SW 1271 (cell line): ENCODE results near the gene NETO1.

ENCODE experiments used
- DNase-seq, 2 experiments: peaks; one replicate each; lab custom pipeline; 2025; lab: John Stamatoyannopoulos, UW

Gene NETO1

DNA sequence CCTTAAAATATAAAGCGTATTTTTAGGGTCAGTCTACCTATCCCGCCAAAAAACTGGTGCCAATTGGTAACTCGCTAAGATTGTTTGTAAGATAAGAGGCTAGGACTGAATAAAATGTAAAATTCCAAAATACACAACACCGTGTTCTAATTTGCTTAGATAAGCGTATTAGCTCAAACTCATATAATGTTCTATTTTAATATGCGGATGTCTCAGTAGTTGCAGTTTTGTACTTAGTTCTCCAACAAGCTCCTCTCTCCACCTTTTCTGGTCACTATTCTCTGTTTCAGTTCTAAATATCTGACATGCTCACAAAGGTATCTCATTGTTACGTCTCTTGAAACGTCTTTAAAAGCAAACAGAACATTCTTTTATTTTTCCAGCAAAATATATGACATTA, 24.0 kb downstream of the NETO1 start:
- no peak for DNase-seq

- no peak for DNase-seq
Observed at GRCh38 chr18:72840109-72840508, 27.7 kb downstream of the NETO1 start.

GRCh38 chr18:72834731-72835130, 33.1 kb downstream of the NETO1 start:
- no peak for DNase-seq

DNA sequence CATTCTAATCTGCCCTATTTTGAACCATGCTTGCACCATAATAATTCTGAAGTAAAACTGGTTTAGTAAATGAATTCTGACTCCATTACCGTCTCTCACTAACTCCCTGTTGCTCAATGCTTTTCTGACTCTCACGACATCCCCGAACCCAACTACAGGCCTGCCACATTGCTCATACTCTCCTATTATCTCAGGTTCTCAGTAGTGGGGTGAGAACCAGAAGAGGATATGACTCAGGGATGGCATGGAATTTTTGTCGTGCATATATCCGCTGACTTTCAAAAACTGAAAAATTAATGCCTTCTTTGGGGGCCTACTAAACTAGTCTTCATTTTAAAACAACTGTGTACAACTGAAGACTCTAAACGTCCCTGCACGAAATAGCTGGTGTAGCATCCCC, 34.3 kb downstream of the NETO1 start:
- peak in 1 of 2 experiments; percentile 28 for DNase-seq

DNA sequence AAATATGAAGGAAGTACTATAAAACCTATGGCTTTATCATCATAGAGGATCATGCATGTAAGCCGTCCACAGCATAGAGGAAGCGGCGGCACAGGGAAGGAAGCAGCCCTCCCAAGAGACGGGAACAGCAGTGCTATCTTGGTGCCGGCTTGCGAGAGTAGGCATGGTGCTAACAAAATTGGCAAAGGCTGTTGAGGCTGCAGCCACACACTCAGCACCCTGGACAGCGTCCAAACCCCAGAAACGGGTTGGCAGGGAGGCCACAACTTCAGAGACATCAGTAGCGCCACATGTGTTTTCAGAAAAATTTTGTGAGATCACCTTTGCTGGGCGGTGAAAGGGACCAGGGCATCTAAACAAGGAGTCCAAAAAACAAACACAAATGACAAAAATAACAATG, 37.7 kb downstream of the NETO1 start:
- no peak for DNase-seq

GRCh38 chr18:72828601-72829000, 39.2 kb downstream of the NETO1 start:
- no peak for DNase-seq

GRCh38 chr18:72826736-72827135, 41.1 kb downstream of the NETO1 start:
- no peak for DNase-seq

GRCh38 chr18:72823345-72823744, 44.4 kb downstream of the NETO1 start:
- DNase-seq, result no peak

DNA sequence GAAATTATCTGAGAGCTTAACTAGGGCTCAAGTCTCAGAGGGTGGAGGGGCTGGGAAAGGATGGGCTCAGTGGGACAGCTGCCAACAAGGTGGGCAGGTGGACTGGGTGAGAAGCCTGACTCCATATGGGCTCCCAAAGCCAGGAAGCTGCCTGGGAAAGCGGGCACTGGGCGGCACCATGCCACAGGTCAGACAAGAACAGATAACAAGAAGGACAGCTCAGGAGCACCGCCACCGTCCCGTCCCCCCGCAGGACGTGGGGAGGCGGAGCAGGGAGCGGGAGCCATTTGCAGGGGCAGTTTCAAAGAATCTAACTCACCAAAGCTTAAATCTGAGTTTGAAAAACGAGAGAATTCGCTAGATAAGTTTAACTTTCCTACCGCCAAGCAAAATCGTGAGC, 45.6 kb downstream of the NETO1 start:
- DNase-seq, result no peak

GRCh38 chr18:72820571-72820970, 47.2 kb downstream of the NETO1 start:
- DNase-seq, result no peak

DNA sequence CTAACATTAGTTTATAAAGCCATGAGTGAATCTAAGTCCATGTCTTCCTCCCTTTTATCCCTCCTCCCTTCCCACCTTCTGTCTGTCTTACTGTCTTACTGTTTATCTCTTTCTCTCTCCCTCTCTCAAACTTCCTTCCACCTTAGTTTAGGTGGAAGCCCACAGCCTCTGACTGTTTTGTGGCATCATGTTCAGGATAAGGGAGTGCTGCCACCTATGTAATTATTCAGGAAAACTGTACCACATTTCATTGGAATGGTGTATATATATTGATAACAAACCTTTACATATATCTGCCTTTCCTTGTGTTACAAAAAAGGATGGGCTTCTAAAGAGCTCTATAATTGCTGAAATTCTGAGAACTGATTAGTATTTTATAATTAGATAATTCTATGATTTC, 48.7 kb downstream of the NETO1 start:
- peak in 1 of 2 experiments; percentile 3 for DNase-seq

DNA sequence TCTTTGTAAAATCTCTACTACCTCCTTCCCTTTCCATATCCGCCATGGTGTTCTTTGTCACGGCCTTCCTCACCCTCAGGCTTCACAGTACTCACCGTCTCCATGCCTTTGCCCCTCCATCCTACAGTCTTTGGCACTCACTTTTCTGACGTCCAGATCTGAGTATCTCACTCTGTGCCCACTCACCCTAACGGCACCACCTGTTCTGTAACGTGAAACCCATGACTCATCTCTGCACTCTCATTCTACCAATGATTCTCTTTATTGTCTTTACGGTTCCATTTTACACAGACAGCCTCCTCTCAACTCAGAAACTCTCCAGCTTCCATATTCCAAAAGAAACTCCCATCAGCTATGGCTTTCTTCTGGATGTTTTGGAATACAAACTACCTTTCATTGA, 56.7 kb downstream of the NETO1 start:
- no peak for DNase-seq

DNA sequence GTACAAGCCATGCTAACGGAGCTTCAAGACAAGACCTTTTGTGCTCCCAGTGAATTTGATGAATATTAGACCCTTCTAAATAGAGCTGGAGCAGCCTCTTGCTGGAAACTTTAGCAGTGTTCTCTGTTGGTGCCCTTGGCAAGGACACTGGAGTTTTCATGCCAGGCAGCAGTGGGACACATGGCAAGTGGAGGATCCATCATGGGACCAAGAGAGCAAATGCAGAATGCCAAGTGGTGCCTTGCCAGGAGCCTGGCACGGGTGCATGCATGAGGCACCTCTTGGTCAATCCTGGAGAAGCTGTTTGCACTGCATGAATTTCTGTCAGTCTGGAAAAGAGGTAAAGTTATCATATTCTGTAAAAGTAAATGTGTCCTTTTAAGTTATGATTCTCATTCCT, 59.1 kb downstream of the NETO1 start:
- DNase-seq, result no peak

- no peak for DNase-seq
Observed at GRCh38 chr18:72799106-72799505, 68.7 kb downstream of the NETO1 start.

DNA sequence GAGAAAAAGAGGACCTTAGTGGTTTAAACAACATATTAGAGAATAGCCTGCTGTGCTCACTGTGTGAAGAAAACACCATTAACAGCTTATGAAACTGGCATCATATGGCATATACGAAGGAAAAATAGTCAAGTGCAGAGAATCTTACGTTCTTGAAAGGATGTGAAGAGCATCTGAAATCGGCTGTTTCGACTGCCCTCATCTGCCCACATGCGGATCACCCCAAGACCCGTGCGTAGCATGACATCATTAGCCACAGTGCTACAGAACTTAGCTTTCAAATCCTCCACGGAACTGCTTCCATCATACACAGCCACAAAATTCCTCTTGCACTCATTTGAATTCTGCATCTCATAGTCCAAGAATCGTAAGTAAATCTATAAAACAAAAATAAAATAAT, 84.3 kb downstream of the NETO1 start:
- DNase-seq, result no peak

GRCh38 chr18:72774914-72775313, 92.9 kb downstream of the NETO1 start:
- no peak for DNase-seq

GRCh38 chr18:72772916-72773315, 94.9 kb downstream of the NETO1 start:
- DNase-seq, result no peak

DNA sequence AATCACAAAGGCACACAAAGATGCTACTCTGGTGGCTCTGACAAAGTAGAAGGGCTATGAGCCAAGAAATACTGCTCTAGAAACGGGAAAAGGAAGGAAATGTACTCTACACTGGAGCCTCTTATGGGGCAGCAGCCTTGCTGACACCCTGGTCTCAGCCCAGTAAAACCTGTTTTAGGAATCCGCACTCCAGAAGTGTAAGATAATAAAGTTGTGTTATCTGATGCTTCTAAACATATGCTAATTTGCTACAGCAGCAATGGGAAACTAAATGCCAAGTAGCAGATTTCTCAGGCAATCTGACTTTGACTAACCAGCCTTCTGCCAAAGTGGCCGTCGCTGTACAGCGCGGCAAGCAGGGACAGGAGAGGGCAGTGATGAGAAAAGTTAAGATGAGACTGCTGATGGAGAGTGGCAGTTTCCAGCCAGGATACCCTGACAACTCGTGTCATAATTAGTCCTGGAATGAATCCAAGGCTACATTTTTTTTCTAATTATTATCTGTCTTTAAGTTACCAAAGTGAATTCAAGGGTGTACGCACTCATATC, 99.0 kb downstream of the NETO1 start:
- DNase-seq, result no peak

- peak; percentile 19 to 57 for DNase-seq
Observed at GRCh38 chr18:72762515-72763122, 105.2 kb downstream of the NETO1 start.

- no peak for DNase-seq
Observed at GRCh38 chr18:72752220-72752619, 115.6 kb downstream of the NETO1 start.

- no peak for DNase-seq
Observed at GRCh38 chr18:72742002-72742401, 125.8 kb downstream of the NETO1 start.

- DNase-seq, result no peak
Observed at GRCh38 chr18:72738136-72738535, 129.7 kb downstream of the NETO1 start.

DNA sequence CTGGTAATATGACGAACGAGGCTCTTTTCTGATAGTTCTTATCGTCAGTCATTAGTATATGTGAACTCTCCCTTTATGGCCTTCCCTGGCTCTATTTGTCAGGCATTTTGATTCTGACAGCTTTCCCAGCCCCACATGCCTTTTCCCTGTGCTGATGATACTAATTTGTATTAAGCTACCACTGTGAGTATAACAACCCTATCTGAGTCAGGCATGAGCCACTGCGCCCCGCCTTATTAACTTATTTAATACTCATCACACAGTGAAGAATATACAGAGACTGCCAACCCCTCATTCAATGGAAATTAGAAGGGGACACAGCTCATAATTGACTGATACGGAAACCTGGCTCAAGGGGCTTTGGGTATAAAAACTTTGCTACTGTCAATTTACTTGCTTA, 140.0 kb downstream of the NETO1 start:
- DNase-seq, result no peak

DNA sequence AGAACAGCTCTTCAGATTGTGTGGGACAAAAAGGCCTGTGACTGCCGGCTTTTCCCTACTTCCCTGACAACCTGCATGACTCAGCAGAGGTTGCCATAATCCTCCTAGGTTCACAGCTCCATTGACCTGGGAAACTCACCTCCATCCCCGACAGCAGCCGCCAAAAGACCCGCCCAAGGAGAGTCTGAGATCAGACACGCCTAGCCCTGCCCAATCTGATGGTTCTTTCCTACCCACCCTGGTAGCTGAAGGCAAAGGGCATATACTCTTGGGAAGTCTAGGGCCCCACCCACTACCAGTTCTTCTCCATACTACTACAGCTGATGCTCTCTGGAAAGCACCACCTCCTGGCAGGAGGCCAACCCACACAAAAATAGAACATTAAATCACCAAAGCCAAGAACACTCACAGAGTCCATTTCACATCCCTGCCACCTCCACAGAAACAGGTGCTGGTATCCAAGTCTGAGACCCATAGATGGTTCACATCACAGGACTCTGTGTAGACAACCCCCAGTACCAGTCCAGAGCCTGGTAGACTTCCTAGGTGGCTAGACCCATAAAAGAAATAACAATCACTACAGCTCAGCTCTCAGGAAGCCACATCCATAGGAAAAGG, 140.6 kb downstream of the NETO1 start:
- DNase-seq, result no peak
